HepG2 (cell line): ENCODE data around the gene PITHD1. TPM values are rescaled to one million over a fixed set of nuclear protein-coding genes. Genes with fewer than 3 reads are reported as not detected.

Experiments
- CEBPB ChIP-seq: IDR thresholded peaks from 2 replicates; pipeline ENCODE4 v1.6.1; 2011; ENCODE audit warnings: low read depth, low read length, improper control_type of control experiment, borderline replicate concordance
- GLI4 ChIP-seq: sonication (generic); formaldehyde crosslinking; IDR thresholded peaks from 2 replicates; pipeline ENCODE4 v1.5.1; 2020; ENCODE audit warnings: missing genetic modification reagents, mild to moderate bottlenecking, moderate library complexity, borderline replicate concordance
- KDM2A ChIP-seq: sonication (generic); formaldehyde crosslinking; IDR thresholded peaks from 2 replicates; pipeline ENCODE4 v1.4.0; 2020; ENCODE audit warnings: low read depth, missing genetic modification reagents, borderline replicate concordance
- KLF13 ChIP-seq: sonication (generic); formaldehyde crosslinking; IDR thresholded peaks from 2 replicates; pipeline ENCODE4 v1.4.0; 2020; ENCODE audit warnings: mild to moderate bottlenecking, missing genetic modification reagents
- MAFF ChIP-seq: IDR thresholded peaks from 2 replicates; pipeline ENCODE4 v1.6.1; 2011; ENCODE audit warnings: low read depth, low read length, improper control_type of control experiment
- MED8 ChIP-seq: sonication (generic); formaldehyde crosslinking; IDR thresholded peaks from 2 replicates; pipeline ENCODE4 v1.8.1; 2023; ENCODE audit warnings: mild to moderate bottlenecking, missing genetic modification reagents; ENCODE audit not compliant: insufficient replicate concordance
- NR3C1 ChIP-seq: sonication (generic); formaldehyde crosslinking; IDR thresholded peaks from 2 replicates; pipeline ENCODE4 v1.4.0; 2020; ENCODE audit warnings: missing genetic modification reagents
- PHF21A ChIP-seq: sonication (generic); formaldehyde crosslinking; IDR thresholded peaks from 2 replicates; pipeline ENCODE4 v1.5.0; 2020; ENCODE audit warnings: mild to moderate bottlenecking, missing genetic modification reagents
- PRMT3 ChIP-seq: sonication (generic); formaldehyde crosslinking; IDR thresholded peaks from 2 replicates; pipeline ENCODE4 v1.8.1; 2022; ENCODE audit warnings: low read depth, mild to moderate bottlenecking, moderate library complexity, missing genetic modification reagents, borderline replicate concordance
- PRPF4 ChIP-seq: fragments of 200-400 bp; formaldehyde crosslinking; IDR thresholded peaks from 2 replicates; pipeline ENCODE4 v1.6.1; 2016; ENCODE audit warnings: low read length, low read depth; ENCODE audit not compliant: poor library complexity, severe bottlenecking
- RAD21 ChIP-seq: fragments of 450-650 bp; formaldehyde crosslinking; IDR thresholded peaks from 2 replicates; pipeline ENCODE4 v1.5.0; 2020; ENCODE audit warnings: mild to moderate bottlenecking
- SMARCC2 ChIP-seq: fragments of 450-650 bp; IDR thresholded peaks from 2 replicates; pipeline ENCODE4 v1.6.1; 2017; ENCODE audit warnings: antibody characterized with exemption, mild to moderate bottlenecking
- ZBTB20 ChIP-seq: sonication (generic); formaldehyde crosslinking; IDR thresholded peaks from 2 replicates; pipeline ENCODE4 v1.8.1; 2023; ENCODE audit warnings: missing genetic modification reagents, low read depth, mild to moderate bottlenecking, borderline replicate concordance
- ZEB1 ChIP-seq: IDR thresholded peaks from 2 replicates; pipeline ENCODE4 v1.6.1; 2012; ENCODE audit warnings: mild to moderate bottlenecking, low read depth, inconsistent platforms; ENCODE audit not compliant: insufficient replicate concordance
- ZFX ChIP-seq: sonication (generic); formaldehyde crosslinking; IDR thresholded peaks from 2 replicates; pipeline ENCODE4 v1.4.0; 2020; ENCODE audit warnings: mild to moderate bottlenecking, low read depth, missing genetic modification reagents, moderate library complexity
- ZIK1 ChIP-seq: sonication (generic); formaldehyde crosslinking; IDR thresholded peaks from 2 replicates; pipeline ENCODE4 v1.5.0; 2020; ENCODE audit warnings: mild to moderate bottlenecking, low read depth, missing genetic modification reagents, borderline replicate concordance
- ZNF235 ChIP-seq: sonication (generic); formaldehyde crosslinking; IDR thresholded peaks from 2 replicates; pipeline ENCODE4 v1.8.1; 2023; ENCODE audit warnings: mild to moderate bottlenecking, missing genetic modification reagents, borderline replicate concordance
- ZNF567 ChIP-seq: sonication (generic); formaldehyde crosslinking; IDR thresholded peaks from 2 replicates; pipeline ENCODE4 v1.8.1; 2023; ENCODE audit warnings: mild to moderate bottlenecking, missing genetic modification reagents, borderline replicate concordance
- ZNF674 ChIP-seq: sonication (generic); formaldehyde crosslinking; IDR thresholded peaks from 2 replicates; pipeline ENCODE4 v1.5.0; 2020; ENCODE audit warnings: low read depth, mild to moderate bottlenecking, missing genetic modification reagents
- ZNF761 ChIP-seq: sonication (generic); formaldehyde crosslinking; conservative IDR thresholded peaks from 2 replicates; pipeline ENCODE4 v1.4.0; 2020; ENCODE audit warnings: mild to moderate bottlenecking, missing genetic modification reagents
- ZSCAN12 ChIP-seq: sonication (generic); formaldehyde crosslinking; IDR thresholded peaks from 2 replicates; pipeline ENCODE4 v1.9.0; 2021; ENCODE audit warnings: mild to moderate bottlenecking, missing genetic modification reagents
- polyA plus RNA-seq, 8 experiments: library from polyadenylated mRNA; depleted of rRNA in 3 of 8; stranded (reverse) in 7 of 8; unstranded in 1 of 8; fragments of >200 nt; fragmentation: Illumina TruSeq in 4 of 8; extraction: Trizol in 4 of 8; gene quantifications; 2 replicates each; pipeline versions ENCODE4 v1.2.1 to v1.2.3, GENCODE V29; 2011 to 2016; ENCODE audit warnings: low read depth in 4 of 8, missing spikeins in 1 of 8, mixed read lengths in 1 of 8; ENCODE audit not compliant: insufficient read depth in 1 of 8
- total RNA-seq, 5 experiments: library from RNA; depleted of rRNA; stranded (reverse); fragments of >200 nt; fragmentation: Illumina TruSeq; extraction: Trizol; gene quantifications; 2 replicates each; pipeline ENCODE4 v1.2.3, GENCODE V29; 2016; ENCODE audit warnings: low read depth in 1 of 5
- TF ChIP-seq, protein P1 (sequence below): sonication (generic); formaldehyde crosslinking; conservative IDR thresholded peaks from 2 replicates; pipeline ENCODE4 v1.4.0; 2020; ENCODE audit warnings: mild to moderate bottlenecking, missing genetic modification reagents, moderate library complexity
- TF ChIP-seq, protein P2 (sequence below): sonication (generic); formaldehyde crosslinking; IDR thresholded peaks from 2 replicates; pipeline ENCODE4 v1.4.0; 2020; ENCODE audit warnings: mild to moderate bottlenecking, missing genetic modification reagents
- TF ChIP-seq, protein P3 (sequence below): sonication (generic); formaldehyde crosslinking; IDR thresholded peaks from 2 replicates; pipeline ENCODE4 v1.5.0; 2020; ENCODE audit warnings: missing genetic modification reagents

PITHD1 gene
- total and polyA plus RNA-seq, 2 of the 13 experiments (the other 11 are each of a cell fraction or from before 2014, with no cell fraction given): 28.0 to 37.3 TPM

DNA sequence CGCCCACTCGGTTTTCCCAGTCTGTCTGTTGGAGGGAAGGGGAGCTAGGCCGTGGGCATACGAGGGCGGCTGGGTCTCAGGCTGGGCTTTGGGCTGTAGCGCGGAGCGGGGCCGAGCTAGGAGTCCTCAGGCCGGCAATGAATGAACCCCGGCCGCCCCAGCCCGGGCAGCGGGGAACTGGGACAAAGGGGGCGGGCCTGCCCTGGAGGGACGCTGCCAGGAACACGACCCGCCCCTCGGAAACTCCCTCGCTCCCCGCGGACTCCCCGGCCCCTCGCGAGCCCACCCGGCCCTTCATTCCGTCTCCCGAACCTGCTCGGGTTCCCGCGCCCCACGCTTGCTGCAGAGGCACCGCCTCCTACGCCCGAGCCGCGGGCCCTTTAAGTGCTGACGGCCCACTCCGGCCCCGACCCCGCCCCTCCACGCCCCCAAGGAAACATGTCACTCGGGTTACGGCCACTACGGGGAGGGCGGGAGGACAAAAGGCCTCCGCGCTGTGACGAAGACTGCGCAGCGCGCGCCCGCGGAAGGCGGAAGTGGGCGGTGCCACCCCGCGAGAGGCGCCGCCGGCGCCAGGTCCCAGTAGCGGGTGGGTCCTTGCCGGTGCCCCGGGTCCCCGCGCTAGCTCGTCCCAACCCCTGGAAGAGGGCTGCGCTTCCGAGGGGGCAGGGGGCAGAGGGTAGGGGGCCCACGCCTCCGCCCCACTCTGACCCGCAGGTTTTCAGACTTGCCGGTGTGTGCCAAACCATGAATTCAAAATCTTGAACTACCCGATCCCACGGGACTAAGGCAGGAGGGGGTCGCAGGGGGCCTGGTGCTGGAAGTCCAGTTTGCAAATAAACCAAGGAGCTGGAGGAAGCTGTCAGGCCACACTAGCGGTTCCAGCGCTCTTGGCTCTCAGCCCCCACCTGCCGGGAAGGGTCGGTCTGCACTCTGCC lies 22.5 kb downstream of the PITHD1 start, which contains the start of gene GALE (continued):
- TF ChIP-seq, protein P1, sequence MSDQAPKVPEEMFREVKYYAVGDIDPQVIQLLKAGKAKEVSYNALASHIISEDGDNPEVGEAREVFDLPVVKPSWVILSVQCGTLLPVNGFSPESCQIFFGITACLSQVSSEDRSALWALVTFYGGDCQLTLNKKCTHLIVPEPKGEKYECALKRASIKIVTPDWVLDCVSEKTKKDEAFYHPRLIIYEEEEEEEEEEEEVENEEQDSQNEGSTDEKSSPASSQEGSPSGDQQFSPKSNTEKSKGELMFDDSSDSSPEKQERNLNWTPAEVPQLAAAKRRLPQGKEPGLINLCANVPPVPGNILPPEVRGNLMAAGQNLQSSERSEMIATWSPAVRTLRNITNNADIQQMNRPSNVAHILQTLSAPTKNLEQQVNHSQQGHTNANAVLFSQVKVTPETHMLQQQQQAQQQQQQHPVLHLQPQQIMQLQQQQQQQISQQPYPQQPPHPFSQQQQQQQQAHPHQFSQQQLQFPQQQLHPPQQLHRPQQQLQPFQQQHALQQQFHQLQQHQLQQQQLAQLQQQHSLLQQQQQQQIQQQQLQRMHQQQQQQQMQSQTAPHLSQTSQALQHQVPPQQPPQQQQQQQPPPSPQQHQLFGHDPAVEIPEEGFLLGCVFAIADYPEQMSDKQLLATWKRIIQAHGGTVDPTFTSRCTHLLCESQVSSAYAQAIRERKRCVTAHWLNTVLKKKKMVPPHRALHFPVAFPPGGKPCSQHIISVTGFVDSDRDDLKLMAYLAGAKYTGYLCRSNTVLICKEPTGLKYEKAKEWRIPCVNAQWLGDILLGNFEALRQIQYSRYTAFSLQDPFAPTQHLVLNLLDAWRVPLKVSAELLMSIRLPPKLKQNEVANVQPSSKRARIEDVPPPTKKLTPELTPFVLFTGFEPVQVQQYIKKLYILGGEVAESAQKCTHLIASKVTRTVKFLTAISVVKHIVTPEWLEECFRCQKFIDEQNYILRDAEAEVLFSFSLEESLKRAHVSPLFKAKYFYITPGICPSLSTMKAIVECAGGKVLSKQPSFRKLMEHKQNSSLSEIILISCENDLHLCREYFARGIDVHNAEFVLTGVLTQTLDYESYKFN (CRISPR knock-in tag): 0 out of 2 replicates have a peak, but pooled peaks have one; percentile 22
- peak; percentile 57 for TF ChIP-seq MED8 (CRISPR knock-in tag)
- TF ChIP-seq PRMT3: no peak; the same call in 1 of the 2 replicates
- TF ChIP-seq ZNF761 (CRISPR knock-in tag): peak; percentile 46; the same call in 1 of the 2 replicates
- peak; percentile 65 for TF ChIP-seq ZFX (CRISPR knock-in tag)
- TF ChIP-seq, protein P2, sequence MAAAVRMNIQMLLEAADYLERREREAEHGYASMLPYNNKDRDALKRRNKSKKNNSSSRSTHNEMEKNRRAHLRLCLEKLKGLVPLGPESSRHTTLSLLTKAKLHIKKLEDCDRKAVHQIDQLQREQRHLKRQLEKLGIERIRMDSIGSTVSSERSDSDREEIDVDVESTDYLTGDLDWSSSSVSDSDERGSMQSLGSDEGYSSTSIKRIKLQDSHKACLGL (CRISPR knock-in tag): peak; percentile 22; the same call in 1 of the 2 replicates
- peak; percentile 60; the same call in 1 of the 2 replicates for TF ChIP-seq RAD21 (CRISPR knock-in tag)
- no peak for TF ChIP-seq CEBPB
- 0 out of 2 replicates have a peak, but pooled peaks have one; percentile 53 for TF ChIP-seq ZNF235
- TF ChIP-seq, protein P3, sequence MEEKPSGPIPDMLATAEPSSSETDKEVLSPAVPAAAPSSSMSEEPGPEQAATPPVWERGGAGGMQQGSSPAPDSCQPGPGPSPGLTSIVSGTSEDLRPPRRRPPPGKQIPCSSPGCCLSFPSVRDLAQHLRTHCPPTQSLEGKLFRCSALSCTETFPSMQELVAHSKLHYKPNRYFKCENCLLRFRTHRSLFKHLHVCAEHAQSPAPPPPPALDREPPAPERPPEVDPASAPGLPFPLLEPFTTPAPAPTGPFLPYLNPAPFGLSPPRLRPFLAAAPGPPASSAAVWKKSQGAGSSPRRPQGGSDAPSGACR (CRISPR knock-in tag): no peak
- TF ChIP-seq ZEB1: no peak
- no peak for TF ChIP-seq PRPF4
- 0 out of 2 replicates have a peak, but pooled peaks have one; percentile 65 for TF ChIP-seq ZBTB20 (CRISPR knock-in tag)
- peak; percentile 98 for TF ChIP-seq KDM2A
- TF ChIP-seq ZIK1: no peak; the same call in 1 of the 2 replicates
- no peak; the same call in 1 of the 2 replicates for TF ChIP-seq ZNF674 (CRISPR knock-in tag)
- no peak for TF ChIP-seq NR3C1 (CRISPR knock-in tag)
- no peak for TF ChIP-seq KLF13 (CRISPR knock-in tag)
- no peak for TF ChIP-seq SMARCC2
- no peak for TF ChIP-seq MAFF
- 0 out of 2 replicates have a peak, but pooled peaks have one; percentile 61 for TF ChIP-seq GLI4 (CRISPR knock-in tag)
- no peak for TF ChIP-seq ZSCAN12 (CRISPR knock-in tag)
- TF ChIP-seq PHF21A (CRISPR knock-in tag): peak; percentile 51; the same call in 1 of the 2 replicates
- no peak for TF ChIP-seq ZNF567 (CRISPR knock-in tag)
